ENCODE data around the gene NFS1.
A peak's percentile ranks its signal among the peaks of the same experiment; 100 is the strongest.

NFS1 gene

DNA sequence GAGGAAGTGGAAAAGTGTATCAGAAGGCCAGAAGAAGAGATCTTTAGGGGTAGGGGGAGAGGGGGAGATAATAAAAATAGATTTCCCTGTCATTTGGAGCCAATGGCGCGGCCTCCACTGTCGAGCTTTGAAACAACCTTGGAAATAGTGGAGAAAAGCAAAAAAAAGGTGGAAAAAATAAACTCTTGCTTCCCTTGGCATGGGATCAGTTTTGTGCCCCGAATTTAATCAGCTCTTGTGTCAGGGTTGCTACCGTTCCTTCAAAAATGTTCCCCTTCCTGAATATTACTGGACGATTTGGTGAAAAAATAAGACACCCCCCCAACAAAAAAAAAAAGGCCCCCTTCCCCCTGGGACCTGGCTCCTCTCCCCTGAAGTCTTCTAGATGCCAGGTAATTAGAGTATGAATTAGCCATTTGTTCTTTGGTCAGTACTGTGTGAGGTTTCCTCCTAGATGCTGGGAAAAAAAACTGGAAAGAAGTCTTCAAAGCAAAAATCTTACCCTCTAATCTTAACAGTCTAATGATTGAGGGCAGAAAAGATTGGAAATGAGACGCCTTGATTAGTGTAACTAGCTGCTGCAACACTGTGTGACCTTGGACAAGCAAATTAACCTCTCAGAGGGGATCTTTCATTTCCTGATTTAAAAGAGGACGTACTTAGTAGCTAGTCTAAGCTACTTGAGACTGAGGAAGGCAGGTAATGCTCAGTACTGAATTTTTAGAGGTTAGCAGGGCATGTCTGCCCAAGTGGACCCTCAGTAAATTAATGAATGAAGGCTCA lies 43.8 kb upstream of the NFS1 start:
- Histone ChIP-seq H3K4me3 (replicated peaks; ENCODE audit: insufficient read depth, low read length) (peak overlapping the region; percentile 47), H3K27me3 (ENCODE audit: insufficient read depth, poor library complexity, severe bottlenecking) (no peaks in the 10 kb centered on the region), H3K27ac (replicated peaks) (peak overlapping the region; percentile 97)
- DNase-seq (ENCODE audit: low read depth in 1 of 2, low spot score in 1 of 2) = peak in 1 of 2 experiments; percentile 46
- TF ChIP-seq, protein P1, sequence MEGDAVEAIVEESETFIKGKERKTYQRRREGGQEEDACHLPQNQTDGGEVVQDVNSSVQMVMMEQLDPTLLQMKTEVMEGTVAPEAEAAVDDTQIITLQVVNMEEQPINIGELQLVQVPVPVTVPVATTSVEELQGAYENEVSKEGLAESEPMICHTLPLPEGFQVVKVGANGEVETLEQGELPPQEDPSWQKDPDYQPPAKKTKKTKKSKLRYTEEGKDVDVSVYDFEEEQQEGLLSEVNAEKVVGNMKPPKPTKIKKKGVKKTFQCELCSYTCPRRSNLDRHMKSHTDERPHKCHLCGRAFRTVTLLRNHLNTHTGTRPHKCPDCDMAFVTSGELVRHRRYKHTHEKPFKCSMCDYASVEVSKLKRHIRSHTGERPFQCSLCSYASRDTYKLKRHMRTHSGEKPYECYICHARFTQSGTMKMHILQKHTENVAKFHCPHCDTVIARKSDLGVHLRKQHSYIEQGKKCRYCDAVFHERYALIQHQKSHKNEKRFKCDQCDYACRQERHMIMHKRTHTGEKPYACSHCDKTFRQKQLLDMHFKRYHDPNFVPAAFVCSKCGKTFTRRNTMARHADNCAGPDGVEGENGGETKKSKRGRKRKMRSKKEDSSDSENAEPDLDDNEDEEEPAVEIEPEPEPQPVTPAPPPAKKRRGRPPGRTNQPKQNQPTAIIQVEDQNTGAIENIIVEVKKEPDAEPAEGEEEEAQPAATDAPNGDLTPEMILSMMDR (IDR thresholded peaks at IDR 0.05; ENCODE audit: insufficient read depth, low read length) = no peak
- TF ChIP-seq SPI1 (IDR thresholded peaks at IDR 0.05; ENCODE audit: borderline replicate concordance, low read depth) (no peak), POLR2AphosphoS5 (IDR thresholded peaks at IDR 0.05; ENCODE audit: low read depth) (no peak)
- TF ChIP-seq, protein P2, sequence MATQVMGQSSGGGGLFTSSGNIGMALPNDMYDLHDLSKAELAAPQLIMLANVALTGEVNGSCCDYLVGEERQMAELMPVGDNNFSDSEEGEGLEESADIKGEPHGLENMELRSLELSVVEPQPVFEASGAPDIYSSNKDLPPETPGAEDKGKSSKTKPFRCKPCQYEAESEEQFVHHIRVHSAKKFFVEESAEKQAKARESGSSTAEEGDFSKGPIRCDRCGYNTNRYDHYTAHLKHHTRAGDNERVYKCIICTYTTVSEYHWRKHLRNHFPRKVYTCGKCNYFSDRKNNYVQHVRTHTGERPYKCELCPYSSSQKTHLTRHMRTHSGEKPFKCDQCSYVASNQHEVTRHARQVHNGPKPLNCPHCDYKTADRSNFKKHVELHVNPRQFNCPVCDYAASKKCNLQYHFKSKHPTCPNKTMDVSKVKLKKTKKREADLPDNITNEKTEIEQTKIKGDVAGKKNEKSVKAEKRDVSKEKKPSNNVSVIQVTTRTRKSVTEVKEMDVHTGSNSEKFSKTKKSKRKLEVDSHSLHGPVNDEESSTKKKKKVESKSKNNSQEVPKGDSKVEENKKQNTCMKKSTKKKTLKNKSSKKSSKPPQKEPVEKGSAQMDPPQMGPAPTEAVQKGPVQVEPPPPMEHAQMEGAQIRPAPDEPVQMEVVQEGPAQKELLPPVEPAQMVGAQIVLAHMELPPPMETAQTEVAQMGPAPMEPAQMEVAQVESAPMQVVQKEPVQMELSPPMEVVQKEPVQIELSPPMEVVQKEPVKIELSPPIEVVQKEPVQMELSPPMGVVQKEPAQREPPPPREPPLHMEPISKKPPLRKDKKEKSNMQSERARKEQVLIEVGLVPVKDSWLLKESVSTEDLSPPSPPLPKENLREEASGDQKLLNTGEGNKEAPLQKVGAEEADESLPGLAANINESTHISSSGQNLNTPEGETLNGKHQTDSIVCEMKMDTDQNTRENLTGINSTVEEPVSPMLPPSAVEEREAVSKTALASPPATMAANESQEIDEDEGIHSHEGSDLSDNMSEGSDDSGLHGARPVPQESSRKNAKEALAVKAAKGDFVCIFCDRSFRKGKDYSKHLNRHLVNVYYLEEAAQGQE (IDR thresholded peaks at IDR 0.05; ENCODE audit: insufficient replicate concordance, low read depth) = no peak

DNA sequence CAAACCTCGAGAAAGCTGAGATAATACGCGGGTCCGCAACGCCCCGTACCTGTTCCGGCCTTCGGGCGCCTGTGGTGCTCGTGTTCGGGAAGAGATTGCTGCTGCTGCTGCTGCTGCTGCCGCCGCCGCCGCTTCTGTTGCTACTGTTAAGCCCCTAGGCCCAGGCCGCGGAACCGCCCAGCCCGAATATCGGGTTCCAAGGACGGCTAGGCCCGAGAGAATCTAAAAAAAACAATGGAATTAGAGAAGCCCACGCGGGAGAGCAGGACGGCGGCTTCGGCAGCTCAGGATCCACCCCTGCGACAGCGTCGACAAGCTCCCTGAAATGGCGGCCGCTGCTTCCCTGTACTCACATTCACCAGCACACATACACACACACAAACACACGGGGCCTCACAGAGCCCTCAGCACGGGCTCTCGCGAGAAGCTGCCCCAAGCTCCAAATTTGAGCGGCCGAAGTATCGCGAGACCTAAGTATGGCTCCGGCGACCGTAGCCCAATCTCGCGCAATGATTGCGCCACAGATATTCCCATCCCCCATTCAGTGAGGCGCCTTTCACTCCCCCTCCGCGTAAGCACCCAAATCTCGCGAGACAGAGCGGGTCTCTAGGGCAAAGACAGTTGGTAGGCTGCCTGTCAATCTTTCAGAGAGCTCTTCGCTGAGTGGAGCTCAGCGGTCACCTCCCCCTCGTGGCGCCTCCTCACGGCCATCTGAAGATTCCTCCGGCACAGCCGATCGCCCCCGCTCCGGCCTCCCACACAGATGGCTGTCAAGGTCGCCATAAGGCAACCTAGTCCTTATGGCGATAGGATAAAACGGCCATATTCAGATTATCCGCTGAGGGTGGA lies 43.0 kb upstream of the NFS1 start, which contains the start of gene RBM39:
Gene RBM39, minus strand, starts transcription at position 369 of the 849 bp plus-strand sequence. CDS start 1,386 bp downstream, outside the sequence.
- H3K27me3 ChIP-seq (ENCODE audit: insufficient read depth, poor library complexity, severe bottlenecking) = no peaks in the 10 kb centered on the region
- peak within 1 kb of the TSS; percentile 74 for H3K4me3 ChIP-seq (replicated peaks; ENCODE audit: insufficient read depth, low read length)
- peak; percentile 100 for DNase-seq (ENCODE audit: low read depth in 1 of 2, low spot score in 1 of 2)
- peak within 1 kb of the TSS; percentile 100 for H3K27ac ChIP-seq (replicated peaks)
- TF ChIP-seq SPI1 (IDR thresholded peaks at IDR 0.05; ENCODE audit: borderline replicate concordance, low read depth) (peak; percentile 16; the same call in 1 of the 2 replicates), POLR2AphosphoS5 (IDR thresholded peaks at IDR 0.05; ENCODE audit: low read depth) (peak; percentile 91), GABPA (IDR thresholded peaks at IDR 0.05; ENCODE audit: low read depth) (0 out of 2 replicates have a peak, but pooled peaks have one; percentile 24)
- TF ChIP-seq, protein P2 (IDR thresholded peaks at IDR 0.05; ENCODE audit: insufficient replicate concordance, low read depth) = peak; percentile 67
- TF ChIP-seq, protein P1 (IDR thresholded peaks at IDR 0.05; ENCODE audit: insufficient read depth, low read length) = no peak

DNA sequence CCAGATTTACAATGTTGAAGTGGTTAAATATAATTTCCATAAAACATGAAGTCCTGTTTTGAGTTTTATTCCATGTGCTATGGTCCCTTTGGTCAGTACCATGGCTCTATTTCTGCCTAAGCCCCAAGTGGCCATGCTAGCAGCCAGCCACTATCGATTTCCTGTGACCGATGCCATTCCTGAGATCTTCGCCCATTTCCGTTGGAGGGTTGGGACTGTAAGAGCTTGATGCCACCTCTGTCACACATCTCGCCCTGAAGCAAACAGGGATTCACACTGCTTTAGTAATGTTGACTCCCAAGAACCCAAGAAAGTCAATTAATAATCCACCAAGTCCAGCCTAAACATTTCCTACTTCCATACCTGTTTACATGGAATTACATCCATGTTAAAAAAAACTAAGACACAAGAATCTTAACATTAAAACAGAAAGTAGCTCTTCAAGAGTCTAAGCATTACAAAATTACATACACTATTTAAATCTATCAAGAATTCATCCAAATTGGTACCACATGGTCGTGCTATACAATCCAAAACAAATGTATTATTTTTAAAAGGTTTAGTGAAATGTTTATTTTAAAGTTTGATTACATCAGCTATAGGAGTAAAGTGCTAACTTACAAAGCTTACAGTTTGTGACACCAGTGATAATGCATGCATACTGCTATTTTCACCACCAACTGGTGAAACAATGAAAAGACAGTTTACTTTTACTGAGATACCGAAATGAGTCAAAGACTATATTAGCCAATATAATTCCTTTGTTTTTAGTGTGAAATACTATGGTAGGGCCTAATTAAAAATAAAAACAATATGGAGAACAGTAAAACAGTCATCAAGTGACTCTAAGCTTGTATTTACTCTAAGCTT lies 40.4 kb upstream of the NFS1 start:
- TF ChIP-seq, protein P1 (IDR thresholded peaks at IDR 0.05; ENCODE audit: insufficient read depth, low read length) = peak; percentile 15
- no peak for TF ChIP-seq POLR2AphosphoS5 (IDR thresholded peaks at IDR 0.05; ENCODE audit: low read depth)
- no peak for DNase-seq (ENCODE audit: low read depth in 1 of 2, low spot score in 1 of 2)
- Histone ChIP-seq H3K27me3 (ENCODE audit: insufficient read depth, poor library complexity, severe bottlenecking) (no peaks in the 10 kb centered on the region), H3K4me3 (replicated peaks; ENCODE audit: insufficient read depth, low read length) (peak overlapping the region; percentile 74), H3K27ac (replicated peaks) (peak overlapping the region; percentile 14; the same call in 1 of the 2 replicates)

Data from HL-60 (cell line).